Fibroblast of skin of left quadriceps (primary cell): Measurements from ENCODE around the gene ATP1B3.
"Not testable (repeated sequence)": the region's sequence is repeated elsewhere in the genome, so short reads cannot be mapped to it uniquely, and the experiment has no call there.

ENCODE experiments used
- DNase-seq, 2 experiments: peaks; one replicate each; pipeline ENCODE4 v3.0.0-alpha.2; 2013; ENCODE audit warnings: low read depth in 2 of 2

The ATP1B3 gene

GRCh38 chr3:141905129-141905528 lies 28.7 kb downstream of the ATP1B3 start:
- DNase-seq = no peak

- DNase-seq = no peak
These were observed 33.0 kb downstream of the ATP1B3 start for GRCh38 chr3:141909408-141909807.

- DNase-seq = not testable (repeated sequence)
These were observed 33.5 kb downstream of the ATP1B3 start for GRCh38 chr3:141909986-141910385.

GRCh38 chr3:141913150-141913811 lies 36.8 kb downstream of the ATP1B3 start:
- DNase-seq = peak; percentile 23 to 35

- no peak for DNase-seq
These were observed 37.9 kb downstream of the ATP1B3 start for GRCh38 chr3:141914311-141914710.

- DNase-seq = no peak
These were observed 38.6 kb downstream of the ATP1B3 start for GRCh38 chr3:141915016-141915415.

- DNase-seq = peak in 1 of 2 experiments; percentile 10
These were observed 39.3 kb downstream of the ATP1B3 start for GRCh38 chr3:141915766-141916165.

- no peak for DNase-seq
These were observed 44.3 kb downstream of the ATP1B3 start for GRCh38 chr3:141920701-141921100.

GRCh38 chr3:141921316-141921715 lies 44.9 kb downstream of the ATP1B3 start:
- no peak for DNase-seq

- DNase-seq = not testable (repeated sequence)
These were observed 49.2 kb downstream of the ATP1B3 start for GRCh38 chr3:141925677-141926076.

GRCh38 chr3:141926929-141927328 lies 50.5 kb downstream of the ATP1B3 start:
- DNase-seq = no peak

- DNase-seq = no peak
These were observed 52.3 kb downstream of the ATP1B3 start for GRCh38 chr3:141928631-141929270.

GRCh38 chr3:141929341-141929995 lies 53.0 kb downstream of the ATP1B3 start:
- DNase-seq = no peak

GRCh38 chr3:141930801-141931200 lies 54.4 kb downstream of the ATP1B3 start:
- no peak for DNase-seq

GRCh38 chr3:141933421-141934300 lies 57.2 kb downstream of the ATP1B3 start:
- DNase-seq = no peak

- DNase-seq = no peak
These were observed 57.9 kb downstream of the ATP1B3 start for GRCh38 chr3:141934354-141934753.

GRCh38 chr3:141938011-141938500 lies 61.6 kb downstream of the ATP1B3 start:
- no peak for DNase-seq

- DNase-seq = no peak
These were observed 63.3 kb downstream of the ATP1B3 start for GRCh38 chr3:141939759-141940158.

GRCh38 chr3:141940194-141940776 lies 63.8 kb downstream of the ATP1B3 start:
- DNase-seq = no peak

- DNase-seq = no peak
These were observed 64.7 kb downstream of the ATP1B3 start for GRCh38 chr3:141941093-141941492.

GRCh38 chr3:141942006-141942405 lies 65.6 kb downstream of the ATP1B3 start:
- no peak for DNase-seq
